Neural progenitor cell (in vitro differentiated cells): ENCODE data around the gene VPS35. TPM values are rescaled to one million over a fixed set of nuclear protein-coding genes. Genes with fewer than 3 reads are reported as not detected.

Experiments
- DNase-seq: peaks from one replicate; pipeline ENCODE4 v3.0.0-alpha.2; 2016; ENCODE audit warnings: low spot score
- H2AFZ ChIP-seq: fragments of 200-600 bp; sonication (generic); replicated peaks from 2 replicates; pipeline ENCODE4 v1.6.1; 2016; ENCODE audit warnings: antibody characterized with exemption
- H3F3A ChIP-seq: fragments of 200-600 bp; sonication (generic); 2 replicates; pipeline ENCODE4 v1.6.1; 2016; ENCODE audit warnings: antibody characterized with exemption, low read depth
- H3K27ac ChIP-seq: fragments of 200-600 bp; sonication (generic); 2 replicates; pipeline ENCODE4 v1.5.1; 2016; ENCODE audit warnings: mild to moderate bottlenecking
- H3K27me3 ChIP-seq: fragments of 200-600 bp; sonication (generic); 2 replicates; pipeline ENCODE4 v1.6.1; 2016; ENCODE audit warnings: mild to moderate bottlenecking, moderate library complexity
- H3K36me3 ChIP-seq: fragments of 200-600 bp; sonication (generic); 2 replicates; pipeline ENCODE4 v1.5.1; 2016
- H3K4me1 ChIP-seq: fragments of 200-600 bp; sonication (generic); 2 replicates; pipeline ENCODE4 v1.6.1; 2016; ENCODE audit warnings: mixed run types
- H3K4me2 ChIP-seq: fragments of 200-600 bp; sonication (generic); 2 replicates; pipeline ENCODE4 v1.6.1; 2016
- H3K4me3 ChIP-seq: fragments of 200-600 bp; sonication (generic); 2 replicates; pipeline ENCODE4 v1.5.1; 2016
- H3K79me2 ChIP-seq: fragments of 200-600 bp; sonication (generic); 2 replicates; pipeline ENCODE4 v1.6.1; 2016; ENCODE audit warnings: low read depth
- H3K9ac ChIP-seq: fragments of 200-600 bp; sonication (generic); 2 replicates; pipeline ENCODE4 v1.6.1; 2016
- H3K9me3 ChIP-seq: fragments of 200-600 bp; sonication (generic); 2 replicates; pipeline ENCODE4 v1.5.1; 2016; ENCODE audit warnings: low read depth
- H4K20me1 ChIP-seq: fragments of 200-600 bp; sonication (generic); 2 replicates; pipeline ENCODE4 v1.6.1; 2016; ENCODE audit warnings: low read depth
- H3K27ac Mint-ChIP-seq: 3 replicates; pipeline ENCODE4 v1.8.0; 2021; ENCODE audit warnings: mixed read lengths
- H3K27me3 Mint-ChIP-seq: 2 replicates; pipeline ENCODE4 v1.8.0; 2022; ENCODE audit warnings: low read depth, mild to moderate bottlenecking, inconsistent platforms, moderate library complexity, mixed read lengths; ENCODE audit not compliant: insufficient read depth
- H3K36me3 Mint-ChIP-seq: 3 replicates; pipeline ENCODE4 v1.8.0; 2021; ENCODE audit warnings: mixed read lengths
- H3K4me1 Mint-ChIP-seq: 3 replicates; pipeline ENCODE4 v1.8.0; 2021; ENCODE audit warnings: mixed read lengths
- H3K4me3 Mint-ChIP-seq: 3 replicates; pipeline ENCODE4 v1.8.0; 2021; ENCODE audit warnings: mild to moderate bottlenecking, moderate library complexity, mixed read lengths
- H3K9me3 Mint-ChIP-seq: 3 replicates; pipeline ENCODE4 v1.8.0; 2020; ENCODE audit warnings: mixed read lengths
- CTCF ChIP-seq: fragments of 200-600 bp; sonication (generic); IDR thresholded peaks from 2 replicates; pipeline ENCODE4 v1.5.1; 2017; ENCODE audit warnings: antibody characterized with exemption, mild to moderate bottlenecking
- EZH2 ChIP-seq: fragments of 200-600 bp; sonication (generic); IDR thresholded peaks from 2 replicates; pipeline ENCODE4 v1.6.1; 2017; ENCODE audit warnings: antibody characterized with exemption, mild to moderate bottlenecking, moderate library complexity
- EZH2phosphoT487 ChIP-seq: fragments of 200-600 bp; sonication (generic); IDR thresholded peaks from 2 replicates; pipeline ENCODE4 v1.6.1; 2017; ENCODE audit warnings: antibody characterized with exemption
- total RNA-seq: library from RNA; depleted of rRNA; stranded (reverse); fragments of >200 nt; gene quantifications from 2 replicates; pipeline ENCODE4 v1.2.3, GENCODE V29; 2015; ENCODE audit warnings: low replicate concordance

Gene VPS35
- total RNA-seq, 1 donor from 2014 or later = 115 TPM

GRCh38 chr16:46730801-46731690, 42.1 kb upstream of the VPS35 start:
- H4K20me1 ChIP-seq = no peaks in the 10 kb centered on the region
- H3K79me2 ChIP-seq = no peaks in the 10 kb centered on the region
- no peak for DNase-seq
- no peaks in the 10 kb centered on the region for H3K36me3 ChIP-seq
- Mint-ChIP-seq H3K27me3 (peaks cover 3% of the 10 kb centered on the region), H3K9me3 (peaks cover under 1% of the 10 kb centered on the region), H3K36me3 (no peaks in the 10 kb centered on the region), H3K4me3 (peak overlapping the region; percentile 42), H3K4me1 (no peaks in the 10 kb centered on the region), H3K27ac (no peak overlapping the region)
- no peaks in the 10 kb centered on the region for H3F3A ChIP-seq
- H3K4me3 ChIP-seq = no peak overlapping the region
- no peaks in the 10 kb centered on the region for H3K9me3 ChIP-seq
- no peak overlapping the region for H3K4me2 ChIP-seq
- no peak for TF ChIP-seq EZH2
- no peak for TF ChIP-seq CTCF
- TF ChIP-seq EZH2phosphoT487 = no peak
- H3K9ac ChIP-seq = no peak overlapping the region
- H3K27ac ChIP-seq = no peak overlapping the region
- no peak overlapping the region for H2AFZ ChIP-seq
- no peaks in the 10 kb centered on the region for H3K27me3 ChIP-seq
- H3K4me1 ChIP-seq = no peaks in the 10 kb centered on the region

GRCh38 chr16:46730126-46730525, 41.1 kb upstream of the VPS35 start:
- Histone ChIP-seq H3K27me3 (no peaks in the 10 kb centered on the region), H3K79me2 (no peaks in the 10 kb centered on the region), H3F3A (no peaks in the 10 kb centered on the region), H3K27ac (no peak overlapping the region), H3K4me2 (no peak overlapping the region), H3K36me3 (no peaks in the 10 kb centered on the region), H4K20me1 (no peaks in the 10 kb centered on the region), H3K4me3 (no peak overlapping the region), H2AFZ (no peak overlapping the region), H3K9me3 (no peaks in the 10 kb centered on the region), H3K4me1 (no peaks in the 10 kb centered on the region), H3K9ac (no peak overlapping the region)
- Mint-ChIP-seq H3K36me3 (no peaks in the 10 kb centered on the region), H3K4me3 (no peak overlapping the region), H3K27me3 (peaks cover 3% of the 10 kb centered on the region), H3K27ac (no peak overlapping the region), H3K9me3 (peaks cover 7% of the 10 kb centered on the region), H3K4me1 (no peaks in the 10 kb centered on the region)
- TF ChIP-seq EZH2 (no peak), EZH2phosphoT487 (no peak), CTCF (no peak)
- no peak for DNase-seq

GRCh38 chr16:46729326-46729995, 40.5 kb upstream of the VPS35 start:
- no peaks in the 10 kb centered on the region for H3F3A ChIP-seq
- TF ChIP-seq CTCF = no peak
- no peak for TF ChIP-seq EZH2
- TF ChIP-seq EZH2phosphoT487 = no peak
- H3K4me2 ChIP-seq = no peak overlapping the region
- H2AFZ ChIP-seq = no peak overlapping the region
- no peak overlapping the region for H3K4me3 ChIP-seq
- peaks cover 9% of the 10 kb centered on the region for H3K9me3 Mint-ChIP-seq
- DNase-seq = no peak
- H4K20me1 ChIP-seq = no peaks in the 10 kb centered on the region
- H3K27ac Mint-ChIP-seq = no peak overlapping the region
- no peak overlapping the region for H3K9ac ChIP-seq
- peaks cover 3% of the 10 kb centered on the region for H3K27me3 Mint-ChIP-seq
- no peaks in the 10 kb centered on the region for H3K79me2 ChIP-seq
- no peaks in the 10 kb centered on the region for H3K4me1 Mint-ChIP-seq
- no peaks in the 10 kb centered on the region for H3K4me1 ChIP-seq
- no peak overlapping the region for H3K27ac ChIP-seq
- no peaks in the 10 kb centered on the region for H3K36me3 ChIP-seq
- H3K4me3 Mint-ChIP-seq = no peak overlapping the region
- no peaks in the 10 kb centered on the region for H3K36me3 Mint-ChIP-seq
- no peaks in the 10 kb centered on the region for H3K27me3 ChIP-seq
- H3K9me3 ChIP-seq = no peaks in the 10 kb centered on the region
